Fibroblast of mammary gland (primary cell): Measurements from ENCODE around the gene RAB41.
A peak's percentile ranks its signal among the peaks of the same experiment; 100 is the strongest.

ENCODE experiments used
- DNase-seq: peaks from one replicate; pipeline ENCODE4 v3.0.0-alpha.2; 2010; ENCODE audit warnings: low read depth
- H3K4me3 ChIP-seq: 2 replicates; pipeline ENCODE4 v1.5.1; 2011; ENCODE audit warnings: low read depth, mild to moderate bottlenecking, low read length, moderate library complexity; ENCODE audit not compliant: control insufficient read depth
- CTCF ChIP-seq: conservative IDR thresholded peaks from 2 replicates; pipeline ENCODE4 v1.5.1; 2011; ENCODE audit warnings: low read depth, low read length, inconsistent platforms; ENCODE audit not compliant: control insufficient read depth, insufficient read depth

RAB41 gene

GRCh38 chrX:70252491-70252890 lies 29.5 kb upstream of the RAB41 start:
- TF ChIP-seq CTCF: no peak
- no peak overlapping the region for H3K4me3 ChIP-seq
- no peak for DNase-seq

GRCh38 chrX:70253377-70254062 lies 28.5 kb upstream of the RAB41 start:
- TF ChIP-seq CTCF: no peak
- no peak overlapping the region for H3K4me3 ChIP-seq
- DNase-seq: peak; percentile 33

- no peak overlapping the region for H3K4me3 ChIP-seq
These were observed 27.9 kb upstream of the RAB41 start for GRCh38 chrX:70254063-70254400.

GRCh38 chrX:70254909-70255308 lies 27.1 kb upstream of the RAB41 start:
- no peak overlapping the region for H3K4me3 ChIP-seq
- TF ChIP-seq CTCF: no peak

More at GRCh38 chrX:70254063-70254400, 27.9 kb upstream of the RAB41 start:
- no peak for DNase-seq
- TF ChIP-seq CTCF: no peak

GRCh38 chrX:70255452-70255851 lies 26.5 kb upstream of the RAB41 start:
- DNase-seq: peak; percentile 41
- no peak for TF ChIP-seq CTCF
- H3K4me3 ChIP-seq: no peak overlapping the region

More at GRCh38 chrX:70254909-70255308, 27.1 kb upstream of the RAB41 start:
- no peak for DNase-seq

GRCh38 chrX:70257423-70258288 lies 24.3 kb upstream of the RAB41 start:
- TF ChIP-seq CTCF: no peak
- no peak overlapping the region for H3K4me3 ChIP-seq
- DNase-seq: no peak

- no peak within 1 kb of the TSS for H3K4me3 ChIP-seq
- no peak for TF ChIP-seq CTCF
- no peak for DNase-seq
These were observed 21.9 kb upstream of the RAB41 start, which contains the start of gene P2RY4 for GRCh38 chrX:70260104-70260503. TSS of gene P2RY4 (minus strand) at chrX:70260204. CDS start at chrX:70259624, 580 bp downstream.
